Small intestine (tissue), 16 donors: ENCODE results near the gene USP54. TPM values are rescaled to one million over a fixed set of nuclear protein-coding genes. Genes with fewer than 3 reads are reported as not detected.

Source experiments
- DNase-seq, 2 donors: peaks; one replicate each; pipeline versions ENCODE4 v3.0.0 to v3.0.0-alpha.2; 2013
- FAIRE-seq: peaks from 2 replicates; lab custom pipeline; 2012; peaks lifted over from hg19 to GRCh38; lab: Jason Lieb, UNC
- H3K27ac ChIP-seq, 3 donors: one replicate each; pipeline ENCODE4 v1.5.1; 2013; ENCODE audit warnings: low read length in 2 of 3, mild to moderate bottlenecking in 2 of 3, control low read depth in 1 of 3, inconsistent platforms in 1 of 3, low read depth in 1 of 3, moderate library complexity in 1 of 3
- H3K27me3 ChIP-seq, 3 donors: one replicate each; pipeline ENCODE4 v1.6.1; 2013; ENCODE audit warnings: low read length in 3 of 3, inconsistent platforms in 1 of 3; ENCODE audit not compliant: control insufficient read depth in 3 of 3, insufficient read depth in 3 of 3
- H3K36me3 ChIP-seq, 3 donors: one replicate each; pipeline ENCODE4 v1.6.1; 2013; ENCODE audit warnings: low read length in 3 of 3, inconsistent platforms in 1 of 3, low read depth in 1 of 3, mild to moderate bottlenecking in 1 of 3, moderate library complexity in 1 of 3; ENCODE audit not compliant: control insufficient read depth in 3 of 3, insufficient read depth in 2 of 3
- H3K4me1 ChIP-seq, 3 donors: one replicate each; pipeline ENCODE4 v1.6.1; 2013; ENCODE audit warnings: low read length in 2 of 3, inconsistent platforms in 1 of 3, low read depth in 1 of 3, mild to moderate bottlenecking in 1 of 3, moderate library complexity in 1 of 3; ENCODE audit not compliant: control insufficient read depth in 3 of 3, insufficient read depth in 2 of 3
- H3K4me3 ChIP-seq, 3 donors: one replicate each; pipeline ENCODE4 v1.5.1; 2013; ENCODE audit warnings: low read length in 3 of 3, control low read depth in 1 of 3, inconsistent platforms in 1 of 3, low read depth in 1 of 3, mild to moderate bottlenecking in 1 of 3, moderate library complexity in 1 of 3
- H3K9me3 ChIP-seq, 2 donors: one replicate each; pipeline ENCODE4 v1.6.1; 2013; ENCODE audit warnings: low read depth in 1 of 2, low read length in 1 of 2; ENCODE audit not compliant: control insufficient read depth in 2 of 2, insufficient read depth in 1 of 2
- whole genome bisulfite sequencing, 3 donors: extraction: QIAGEN DNeasy Blood & Tissue Kit; methylation state at CpG; one replicate each; pipeline ENCODE4 v1.1.7; 2013; 5-methylcytosine and 5-hydroxymethylcytosine counted together
- long read RNA-seq, 10 donors: transcript quantifications; one replicate each; lab custom pipeline, GENCODE V29; 2026
- polyA plus RNA-seq, 4 donors: library from polyadenylated mRNA; stranded (reverse) in 3 of 4; unstranded in 1 of 4; fragments of 200-250 nt in 3 of 4; fragments of 120-200 nt in 1 of 4; gene quantifications; one replicate each; pipeline versions ENCODE4 v1.2.1 to v1.2.3, GENCODE V29; 2013
- donor health status: healthy with polysubstance abuse.
- donor health status: control.
- donor health status: control.
- donor health status: Bipolar disorder and iron deficiency.
- donor health status: healthy.

Gene USP54, protein sequence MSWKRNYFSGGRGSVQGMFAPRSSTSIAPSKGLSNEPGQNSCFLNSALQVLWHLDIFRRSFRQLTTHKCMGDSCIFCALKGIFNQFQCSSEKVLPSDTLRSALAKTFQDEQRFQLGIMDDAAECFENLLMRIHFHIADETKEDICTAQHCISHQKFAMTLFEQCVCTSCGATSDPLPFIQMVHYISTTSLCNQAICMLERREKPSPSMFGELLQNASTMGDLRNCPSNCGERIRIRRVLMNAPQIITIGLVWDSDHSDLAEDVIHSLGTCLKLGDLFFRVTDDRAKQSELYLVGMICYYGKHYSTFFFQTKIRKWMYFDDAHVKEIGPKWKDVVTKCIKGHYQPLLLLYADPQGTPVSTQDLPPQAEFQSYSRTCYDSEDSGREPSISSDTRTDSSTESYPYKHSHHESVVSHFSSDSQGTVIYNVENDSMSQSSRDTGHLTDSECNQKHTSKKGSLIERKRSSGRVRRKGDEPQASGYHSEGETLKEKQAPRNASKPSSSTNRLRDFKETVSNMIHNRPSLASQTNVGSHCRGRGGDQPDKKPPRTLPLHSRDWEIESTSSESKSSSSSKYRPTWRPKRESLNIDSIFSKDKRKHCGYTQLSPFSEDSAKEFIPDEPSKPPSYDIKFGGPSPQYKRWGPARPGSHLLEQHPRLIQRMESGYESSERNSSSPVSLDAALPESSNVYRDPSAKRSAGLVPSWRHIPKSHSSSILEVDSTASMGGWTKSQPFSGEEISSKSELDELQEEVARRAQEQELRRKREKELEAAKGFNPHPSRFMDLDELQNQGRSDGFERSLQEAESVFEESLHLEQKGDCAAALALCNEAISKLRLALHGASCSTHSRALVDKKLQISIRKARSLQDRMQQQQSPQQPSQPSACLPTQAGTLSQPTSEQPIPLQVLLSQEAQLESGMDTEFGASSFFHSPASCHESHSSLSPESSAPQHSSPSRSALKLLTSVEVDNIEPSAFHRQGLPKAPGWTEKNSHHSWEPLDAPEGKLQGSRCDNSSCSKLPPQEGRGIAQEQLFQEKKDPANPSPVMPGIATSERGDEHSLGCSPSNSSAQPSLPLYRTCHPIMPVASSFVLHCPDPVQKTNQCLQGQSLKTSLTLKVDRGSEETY (N-terminal part only)
- polyA plus RNA-seq: 10 to 100 TPM in 1 of 4 donors, 1 to 10 TPM in 3; 2.4 to 44.8 (median 9.3) TPM
- long read RNA-seq, donor 1, partial matches to known transcripts: 0 of 2 reads
- long read RNA-seq, donor 1, other reads (novel, unspliced or antisense): 0 of 2 reads
- long read RNA-seq, donor 2, partial matches to known transcripts: 0 of 1 reads
- long read RNA-seq, donor 2, other reads (novel, unspliced or antisense): 0 of 1 reads
- long read RNA-seq, donor 3: 0 reads
- long read RNA-seq, donor 4: 0 reads
- long read RNA-seq, donor 5: 0 reads
- long read RNA-seq, donor 6: 0 reads
- long read RNA-seq, donor 7: 0 reads
- long read RNA-seq, donor 8: 0 reads
- long read RNA-seq, donor 9: 0 reads
- long read RNA-seq, donor 10, partial matches to known transcripts: 0 of 1 reads
- long read RNA-seq, donor 10, other reads (novel, unspliced or antisense): 0 of 1 reads

DNA sequence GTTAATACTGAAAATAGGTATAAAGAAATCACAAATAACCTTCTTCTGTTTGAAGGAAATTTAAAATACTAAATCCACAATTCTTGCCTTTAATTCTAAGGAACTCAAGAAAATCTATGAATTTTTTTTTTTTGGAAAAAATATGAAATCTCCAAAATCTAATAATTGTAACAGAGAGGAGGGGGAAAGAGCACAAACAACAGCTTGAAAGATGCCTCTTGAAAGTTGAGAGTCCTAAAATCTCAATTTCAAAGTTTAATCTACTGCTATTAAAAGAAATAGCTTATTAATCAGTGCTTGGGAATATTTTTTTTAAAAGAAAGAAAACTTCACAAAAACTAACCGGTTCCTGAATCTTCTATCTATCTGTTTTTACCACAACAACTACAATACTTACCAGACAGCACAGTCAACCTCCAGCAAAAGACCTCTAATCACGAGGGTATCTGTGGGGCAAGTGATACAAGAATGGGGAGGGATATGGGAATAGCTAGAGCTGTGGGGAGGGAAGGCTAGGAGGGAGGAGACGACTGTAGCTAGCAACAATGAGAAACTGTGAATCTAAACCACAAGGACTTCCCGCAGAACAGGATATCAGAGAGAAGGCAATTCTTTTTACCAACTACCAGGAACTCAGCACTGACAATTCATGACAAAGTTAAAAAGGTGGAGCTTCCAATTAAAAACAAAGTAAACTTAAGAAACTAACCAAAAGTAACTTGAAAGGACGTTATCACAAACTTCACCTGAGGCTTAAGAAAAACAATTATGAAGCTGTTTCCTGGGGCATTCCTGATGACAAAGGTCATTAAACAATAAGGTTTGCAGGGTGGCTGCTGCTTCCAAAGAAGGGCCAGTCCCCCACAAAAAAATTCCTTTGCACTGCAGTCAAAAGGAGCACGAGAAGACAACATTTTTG, at the start of gene USP54:
USP54 (minus strand) TSS at position 462 of the 919 bp plus-strand sequence. CDS start 15,684 bp downstream, outside the sequence.
- Histone ChIP-seq H3K4me1 (peaks cover 8 to 33% (median 8%) of the 10 kb centered on the region in 3 donors), H3K9me3 (no peaks in the 10 kb centered on the region), H3K27me3 (no peaks in the 10 kb centered on the region), H3K36me3 (no peaks in the 10 kb centered on the region), H3K4me3 (peak within 1 kb of the TSS in 1 of 3 donors; percentile 30), H3K27ac (peak within 1 kb of the TSS; percentile 79 to 95 (median 80))
- FAIRE-seq (no peak), DNase-seq (peak; percentile 65 to 80)
- 4 to 21% (median 17%) methylated on average over 6 of the region's 6 CpGs for WGBS, 3 donors

DNA sequence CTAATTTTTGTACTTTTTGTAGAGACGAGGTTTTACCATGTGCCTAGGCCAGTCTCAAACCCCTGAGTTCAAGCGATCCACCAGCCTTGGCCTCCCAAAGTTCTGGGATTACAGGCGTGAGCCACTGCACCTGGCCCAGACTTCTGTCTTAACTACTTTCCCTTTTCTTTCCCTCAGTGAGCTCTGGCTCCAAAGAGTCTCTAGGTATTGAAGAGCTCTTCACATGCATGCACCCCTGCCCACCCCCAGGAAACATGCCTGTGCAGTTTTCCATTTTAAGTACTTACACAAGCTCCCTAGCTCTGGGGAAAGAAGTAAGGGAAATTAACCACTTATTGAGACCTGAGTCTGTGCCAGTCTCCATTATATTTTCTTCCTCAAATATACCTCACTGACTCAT, 48.1 kb upstream of the USP54 start:
- no peak overlapping the region for H3K27ac ChIP-seq
- H3K9me3 ChIP-seq: no peaks in the 10 kb centered on the region
- FAIRE-seq (no peak), DNase-seq (no peak)
- H3K4me3 ChIP-seq: no peak overlapping the region
- H3K27me3 ChIP-seq: no peaks in the 10 kb centered on the region
- 85 to 90% (median 87%) methylated on average over 3 of the region's 3 CpGs for WGBS, 3 donors
- H3K4me1 ChIP-seq: no peaks in the 10 kb centered on the region
- H3K36me3 ChIP-seq: no peaks in the 10 kb centered on the region

DNA sequence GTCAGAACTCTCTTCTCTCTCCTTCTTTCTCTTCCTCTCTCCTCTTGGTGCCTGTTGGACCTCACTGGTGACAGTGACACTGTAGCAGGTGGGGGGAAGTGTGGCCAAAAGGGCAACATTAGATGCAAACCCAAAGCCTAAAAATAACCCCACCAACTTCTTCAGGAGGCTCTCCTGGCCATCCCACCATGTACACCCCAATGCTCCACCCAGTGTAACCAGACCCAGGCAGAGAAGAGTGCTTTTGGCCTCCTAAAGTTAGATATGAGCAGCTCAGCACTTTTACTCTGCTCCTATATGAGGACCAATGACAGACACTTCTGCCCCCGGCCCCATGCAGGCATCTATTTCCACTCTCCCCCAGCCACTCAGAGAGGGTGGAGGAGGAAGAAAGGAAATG, 44.6 kb upstream of the USP54 start:
- Histone ChIP-seq H3K27ac (no peak overlapping the region), H3K27me3 (no peaks in the 10 kb centered on the region), H3K4me1 (no peaks in the 10 kb centered on the region), H3K36me3 (no peaks in the 10 kb centered on the region), H3K9me3 (no peaks in the 10 kb centered on the region), H3K4me3 (no peak overlapping the region)
- FAIRE-seq: no peak
- WGBS, 3 donors: 53 to 73% (median 64%) methylated on average over 1 of the region's 1 CpG
- no peak for DNase-seq

DNA sequence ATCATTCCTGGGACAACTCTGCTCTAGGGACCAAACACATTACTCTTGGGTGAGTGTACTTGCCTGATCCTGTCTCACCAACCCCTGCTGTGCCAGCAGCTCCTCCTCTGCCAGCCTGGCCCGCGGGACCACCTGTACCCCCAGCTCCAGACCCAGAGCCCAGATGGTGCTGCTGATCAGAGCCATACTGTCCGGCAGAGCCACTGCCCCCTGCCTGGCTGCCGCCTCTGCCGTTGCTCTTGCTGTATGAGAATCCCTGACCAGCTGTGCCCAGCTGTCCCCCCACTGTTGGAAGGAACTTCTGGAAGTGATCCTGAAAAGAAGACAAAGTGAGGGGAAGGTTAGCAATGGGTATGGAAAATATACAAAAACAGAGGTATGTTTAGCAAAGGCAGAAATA, 43.3 kb upstream of the USP54 start:
- no peak overlapping the region for H3K4me3 ChIP-seq
- FAIRE-seq: no peak
- H3K4me1 ChIP-seq: no peaks in the 10 kb centered on the region
- 64 to 91% (median 77%) methylated on average over 5 of the region's 5 CpGs for WGBS, 3 donors
- H3K36me3 ChIP-seq: no peaks in the 10 kb centered on the region
- no peak for DNase-seq
- H3K27me3 ChIP-seq: no peaks in the 10 kb centered on the region
- H3K27ac ChIP-seq: no peak overlapping the region
- H3K9me3 ChIP-seq: no peaks in the 10 kb centered on the region

DNA sequence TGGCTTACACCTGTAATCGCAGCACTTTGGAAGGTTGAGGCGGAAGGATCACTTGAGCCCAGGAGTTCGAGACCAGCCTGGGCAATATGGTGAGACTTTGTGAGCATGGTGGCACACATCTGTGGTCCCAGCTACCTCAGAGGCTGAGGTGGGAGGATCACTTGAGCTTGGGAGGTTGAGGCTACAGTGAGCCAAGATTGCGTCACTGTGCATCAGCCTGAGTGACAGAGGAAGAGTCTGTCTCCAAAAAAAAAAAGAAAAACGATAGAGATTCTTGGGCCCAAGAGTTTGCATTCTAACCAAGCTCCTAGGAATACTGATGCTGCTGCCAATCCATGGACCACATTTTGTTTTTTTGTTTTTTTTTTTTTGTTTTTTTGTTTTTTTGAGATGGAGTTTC, 38.0 kb upstream of the USP54 start:
- no peak overlapping the region for H3K27ac ChIP-seq
- no peak overlapping the region for H3K4me3 ChIP-seq
- H3K36me3 ChIP-seq: no peaks in the 10 kb centered on the region
- H3K27me3 ChIP-seq: no peaks in the 10 kb centered on the region
- H3K9me3 ChIP-seq: no peaks in the 10 kb centered on the region
- FAIRE-seq (no peak), DNase-seq (no peak)
- peaks cover 0 to 4% (median 3%) of the 10 kb centered on the region in 3 donors for H3K4me1 ChIP-seq
- WGBS, 3 donors: 80 to 94% (median 93%) methylated on average over 5 of the region's 5 CpGs

DNA sequence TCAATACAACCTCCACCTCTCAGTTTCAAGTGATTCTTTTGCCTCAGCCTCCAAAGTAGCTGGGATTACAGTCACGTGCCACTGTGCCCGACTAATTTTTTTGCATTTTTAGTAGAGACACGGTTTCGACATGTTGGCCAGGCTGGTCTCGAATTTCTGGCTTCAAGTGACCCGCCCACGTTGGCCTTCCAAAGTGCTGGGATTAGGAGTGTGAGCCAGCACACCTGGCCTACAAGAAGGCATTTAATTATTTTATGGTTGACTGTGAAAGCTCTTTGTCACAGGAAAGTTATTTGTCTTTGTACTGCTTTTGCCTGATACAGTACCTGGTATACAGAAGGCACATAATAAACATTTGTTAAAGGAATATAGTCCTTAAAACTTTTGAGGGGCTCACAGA, 37.3 kb upstream of the USP54 start:
- H3K4me1 ChIP-seq: peaks cover 0 to 4% (median 3%) of the 10 kb centered on the region in 3 donors
- no peaks in the 10 kb centered on the region for H3K9me3 ChIP-seq
- WGBS, 3 donors: 9 to 60% (median 37%) methylated on average over 7 of the region's 7 CpGs
- FAIRE-seq: no peak
- peak; percentile 42 to 52 for DNase-seq
- no peak overlapping the region for H3K4me3 ChIP-seq
- no peaks in the 10 kb centered on the region for H3K27me3 ChIP-seq
- H3K27ac ChIP-seq: peak overlapping the region in 2 of 3 donors; percentile 5 to 32
- no peaks in the 10 kb centered on the region for H3K36me3 ChIP-seq

DNA sequence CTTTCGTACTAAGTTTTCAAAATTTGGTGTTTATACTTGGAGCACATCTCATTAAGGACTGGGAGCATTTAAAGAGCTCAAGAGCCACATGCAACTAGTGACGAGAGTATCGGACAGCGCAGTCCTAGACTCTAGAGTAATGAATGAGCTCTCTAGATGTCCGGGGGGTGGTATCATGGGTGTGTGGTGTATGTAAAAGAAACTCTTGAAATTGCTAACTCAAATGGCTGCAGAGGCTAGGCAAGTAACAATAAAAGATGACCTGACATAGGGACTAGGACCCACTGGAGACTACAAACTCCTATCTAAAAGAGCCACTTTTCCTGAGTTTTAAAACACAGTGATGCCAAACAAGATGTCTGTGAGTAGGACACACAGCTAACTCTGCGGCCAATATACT, 36.2 kb upstream of the USP54 start:
- Histone ChIP-seq H3K9me3 (no peaks in the 10 kb centered on the region), H3K27ac (no peak overlapping the region), H3K4me3 (no peak overlapping the region), H3K36me3 (no peaks in the 10 kb centered on the region), H3K27me3 (no peaks in the 10 kb centered on the region), H3K4me1 (peaks cover 0 to 4% (median 3%) of the 10 kb centered on the region in 3 donors)
- WGBS, 3 donors: 92 to 96% (median 94%) methylated on average over 6 of the region's 6 CpGs
- DNase-seq (no peak), FAIRE-seq (no peak)
